HG03108 (cell line): ENCODE data around the gene ZNF534.
"Not testable (repeated sequence)": the region's sequence is repeated elsewhere in the genome, so short reads cannot be mapped to it uniquely, and the experiment has no call there.

Experiments
- ATAC-seq: cut with Tn5 transposase; IDR thresholded peaks from one replicate; pipeline ENCODE4 v1.9.1; 2021; ENCODE audit warnings: moderate library complexity; ENCODE audit not compliant: unreplicated experiment

Gene ZNF534

DNA sequence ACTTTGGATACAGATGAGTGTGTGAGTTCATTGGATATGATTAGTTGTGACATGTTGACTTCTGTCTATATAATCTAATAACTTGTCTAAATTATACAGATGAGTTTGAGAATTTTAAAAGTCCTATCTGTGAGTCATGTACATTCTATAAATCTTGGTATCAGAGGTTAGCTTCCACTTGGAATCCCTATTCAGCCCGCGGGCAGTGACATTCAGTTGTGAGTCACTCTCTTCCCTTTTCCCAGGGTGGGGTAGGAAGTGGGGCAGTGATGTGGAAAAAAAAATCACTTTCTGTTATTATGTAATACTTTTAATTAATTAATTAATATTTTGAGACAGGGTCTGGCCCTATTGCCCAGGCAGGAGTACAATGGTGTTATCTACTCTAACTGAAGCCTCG lies 65.6 kb downstream of the ZNF534 start:
- ATAC-seq, result no peak

DNA sequence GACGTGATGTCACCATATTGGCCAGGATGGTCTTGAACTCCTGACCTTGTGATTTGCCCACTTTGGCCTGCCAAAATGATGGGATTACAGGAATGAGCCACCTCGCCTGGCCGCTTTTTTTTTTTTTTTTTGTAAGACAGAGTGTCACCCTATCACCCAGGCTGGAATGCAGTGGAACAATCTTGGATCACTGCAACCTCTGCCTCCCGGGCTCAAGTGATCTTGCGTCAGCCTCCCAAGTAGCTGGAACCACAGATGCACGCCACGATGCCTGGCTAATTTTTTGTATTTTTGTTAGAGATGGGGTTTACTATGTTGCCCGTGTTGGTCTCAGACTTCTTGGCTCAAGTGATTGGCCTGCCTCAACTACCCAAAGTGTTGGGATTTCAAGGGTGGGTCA lies 69.6 kb downstream of the ZNF534 start:
- no peak for ATAC-seq

DNA sequence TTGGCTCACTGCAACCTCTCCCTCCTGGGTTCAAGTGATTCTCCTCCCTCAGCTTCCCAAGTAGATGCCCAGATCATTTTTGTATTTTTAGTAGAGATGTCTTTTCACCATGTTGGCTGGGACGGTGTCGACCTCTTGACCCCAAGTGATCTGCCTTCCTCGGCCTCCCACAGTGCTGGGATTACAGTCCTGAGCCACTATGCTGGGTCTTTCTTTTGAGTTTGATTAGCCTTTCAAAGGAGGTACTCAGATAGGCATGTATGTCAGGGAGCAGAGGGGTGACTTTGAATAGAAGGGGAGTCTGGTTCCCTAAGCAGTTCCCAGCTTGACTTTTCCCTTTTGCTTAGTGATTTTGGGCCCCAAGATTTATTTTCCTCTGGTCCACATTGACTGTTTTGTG lies 71.5 kb downstream of the ZNF534 start:
- ATAC-seq, result not testable (repeated sequence)

DNA sequence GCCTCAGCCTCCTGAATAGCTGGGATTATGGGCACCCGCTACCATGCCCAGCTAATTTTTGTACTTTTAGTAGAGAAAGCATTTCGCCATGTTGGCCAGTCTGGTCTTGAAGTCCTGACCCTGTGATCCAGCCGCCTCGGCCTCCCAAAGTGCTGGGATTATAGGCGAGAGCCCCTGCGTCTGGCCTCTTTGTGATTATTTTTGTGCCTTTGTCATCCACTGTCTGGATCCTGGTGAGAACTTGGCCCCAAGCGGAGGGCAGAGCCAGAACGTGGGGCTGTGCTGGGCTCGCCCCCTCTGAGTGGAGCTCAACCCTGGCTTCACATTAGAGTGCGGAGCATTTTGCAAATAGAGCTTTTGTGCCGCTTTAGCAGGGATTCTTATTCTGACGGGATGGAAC lies 72.0 kb downstream of the ZNF534 start:
- ATAC-seq, result not testable (repeated sequence)
